SU-DHL-6 (cell line): ENCODE data around the gene NLGN1.

Source experiments
- CTCF ChIP-seq: fragments of 200-600 bp; sonication (generic); IDR thresholded peaks from one replicate; pipeline ENCODE4 v1.5.1; 2017; ENCODE audit warnings: antibody characterized with exemption, mild to moderate bottlenecking, low read length, moderate library complexity; ENCODE audit not compliant: insufficient read depth, poor library complexity, severe bottlenecking
- EZH2phosphoT487 ChIP-seq: fragments of 200-600 bp; sonication (generic), shearing (Covaris generic); conservative IDR thresholded peaks from 2 replicates; pipeline ENCODE4 v1.6.1; 2018; ENCODE audit warnings: mild to moderate bottlenecking, antibody characterized with exemption, low read length, moderate library complexity, mixed read lengths

- TF ChIP-seq CTCF (no peak), EZH2phosphoT487 (no peak)
Measured at GRCh38 chr3:174330303-174330702, 932.8 kb downstream of the NLGN1 start.
